Retina (tissue), 1 donor: ENCODE data around the gene AREL1.
"Not testable (repeated sequence)": the region's sequence is repeated elsewhere in the genome, so short reads cannot be mapped to it uniquely, and the experiment has no call there.

ENCODE experiments used
- DNase-seq: peaks from one replicate; pipeline ENCODE4 v3.0.0-alpha.2; 2016

Gene AREL1, protein sequence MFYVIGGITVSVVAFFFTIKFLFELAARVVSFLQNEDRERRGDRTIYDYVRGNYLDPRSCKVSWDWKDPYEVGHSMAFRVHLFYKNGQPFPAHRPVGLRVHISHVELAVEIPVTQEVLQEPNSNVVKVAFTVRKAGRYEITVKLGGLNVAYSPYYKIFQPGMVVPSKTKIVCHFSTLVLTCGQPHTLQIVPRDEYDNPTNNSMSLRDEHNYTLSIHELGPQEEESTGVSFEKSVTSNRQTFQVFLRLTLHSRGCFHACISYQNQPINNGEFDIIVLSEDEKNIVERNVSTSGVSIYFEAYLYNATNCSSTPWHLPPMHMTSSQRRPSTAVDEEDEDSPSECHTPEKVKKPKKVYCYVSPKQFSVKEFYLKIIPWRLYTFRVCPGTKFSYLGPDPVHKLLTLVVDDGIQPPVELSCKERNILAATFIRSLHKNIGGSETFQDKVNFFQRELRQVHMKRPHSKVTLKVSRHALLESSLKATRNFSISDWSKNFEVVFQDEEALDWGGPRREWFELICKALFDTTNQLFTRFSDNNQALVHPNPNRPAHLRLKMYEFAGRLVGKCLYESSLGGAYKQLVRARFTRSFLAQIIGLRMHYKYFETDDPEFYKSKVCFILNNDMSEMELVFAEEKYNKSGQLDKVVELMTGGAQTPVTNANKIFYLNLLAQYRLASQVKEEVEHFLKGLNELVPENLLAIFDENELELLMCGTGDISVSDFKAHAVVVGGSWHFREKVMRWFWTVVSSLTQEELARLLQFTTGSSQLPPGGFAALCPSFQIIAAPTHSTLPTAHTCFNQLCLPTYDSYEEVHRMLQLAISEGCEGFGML

DNA sequence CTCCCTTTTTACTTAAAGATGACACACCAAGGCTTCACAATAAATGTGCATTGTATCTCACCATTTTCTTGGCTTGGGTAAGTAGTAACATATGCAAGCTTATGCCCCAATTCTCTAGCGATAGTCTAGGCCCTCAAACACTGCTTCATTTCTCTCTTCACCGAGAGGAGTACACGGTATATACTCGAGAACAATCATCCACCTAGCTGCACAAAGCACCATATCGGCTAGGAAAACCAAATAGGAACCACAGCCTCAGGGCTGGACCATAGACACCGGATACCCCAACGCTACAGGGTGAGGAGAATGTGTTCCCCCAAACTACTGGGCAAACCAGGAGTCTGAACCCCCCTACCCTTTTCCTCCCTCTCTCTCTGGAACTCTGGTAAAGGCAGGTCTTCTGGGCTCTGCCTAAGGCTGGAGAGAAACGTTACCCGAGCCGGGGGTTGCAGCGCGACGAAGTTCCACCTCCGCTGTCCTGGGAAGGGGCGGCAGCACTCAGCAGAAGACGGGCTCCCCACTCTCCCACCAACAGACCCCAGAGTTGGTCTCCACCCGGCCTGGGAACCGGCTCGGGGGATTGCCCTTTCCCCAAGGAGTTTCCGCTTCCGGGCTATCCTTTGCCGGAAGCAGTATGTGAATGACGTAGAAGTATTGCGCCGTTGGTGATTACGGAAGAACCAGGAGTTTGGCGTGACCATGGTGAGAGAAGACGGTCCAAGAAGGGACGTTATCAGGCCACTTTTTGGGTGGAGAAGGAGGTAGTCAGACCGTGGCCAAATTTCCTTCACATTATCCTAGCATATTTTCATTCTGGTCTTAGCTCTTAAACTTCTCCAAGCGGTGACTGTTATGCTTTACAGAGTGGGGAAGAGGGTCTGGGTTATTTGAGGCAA, at the start of gene AREL1, which contains the start of gene FCF1:
Gene AREL1, minus strand, starts transcription at position 582 of the 896 bp plus-strand sequence. CDS start 27,465 bp downstream, outside the sequence.
Gene FCF1, plus strand, starts transcription at position 646 of the 896 bp plus-strand sequence. Its CDS starts 54 bp downstream, at position 700.
- DNase-seq = peak; percentile 93

- not testable (repeated sequence) for DNase-seq
These were observed 45.6 kb upstream of the AREL1 start for GRCh38 chr14:74758505-74758904.

DNA sequence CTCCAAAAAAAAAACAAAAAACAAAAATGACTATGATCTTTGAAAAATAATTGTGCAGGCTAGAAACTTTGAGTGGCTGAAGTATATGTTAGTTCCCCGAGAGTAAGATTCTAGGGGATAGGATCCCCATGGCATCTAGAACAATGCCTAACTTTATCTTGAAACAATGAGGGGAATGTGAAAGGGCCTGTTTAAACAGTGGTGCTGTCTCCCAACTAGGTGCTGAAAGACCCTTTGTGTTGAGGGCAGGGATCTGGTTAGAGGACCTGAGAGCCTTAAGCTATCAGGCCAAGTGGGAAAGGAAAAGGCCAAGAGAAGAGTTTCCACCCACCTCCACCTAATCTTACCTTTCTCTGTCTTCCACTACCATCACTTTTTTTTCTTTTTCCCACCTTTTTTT, 43.4 kb upstream of the AREL1 start:
- no peak for DNase-seq

- no peak for DNase-seq
These were observed 42.0 kb upstream of the AREL1 start for GRCh38 chr14:74754899-74755298.

- no peak for DNase-seq
These were observed 41.3 kb upstream of the AREL1 start for GRCh38 chr14:74754157-74754556.

DNA sequence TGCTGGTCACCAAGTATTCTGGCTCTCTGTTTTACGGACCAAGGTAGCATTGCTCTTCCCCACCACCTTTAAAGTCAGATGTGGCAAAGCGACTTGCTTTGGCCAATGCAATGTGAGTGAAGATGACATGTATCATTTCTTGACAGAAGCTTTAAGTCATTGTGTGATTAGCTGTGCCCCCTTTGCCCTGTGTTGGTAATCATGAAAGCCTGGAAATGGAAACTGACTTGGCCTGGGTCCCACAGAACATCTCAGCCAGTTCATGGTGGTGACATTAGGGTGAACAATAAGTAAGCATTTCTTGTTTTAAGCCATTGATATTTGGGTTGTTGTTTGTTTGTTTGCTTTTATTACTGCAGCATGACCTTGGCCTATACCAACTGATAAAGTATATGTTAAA, 34.4 kb upstream of the AREL1 start:
- DNase-seq = no peak

DNA sequence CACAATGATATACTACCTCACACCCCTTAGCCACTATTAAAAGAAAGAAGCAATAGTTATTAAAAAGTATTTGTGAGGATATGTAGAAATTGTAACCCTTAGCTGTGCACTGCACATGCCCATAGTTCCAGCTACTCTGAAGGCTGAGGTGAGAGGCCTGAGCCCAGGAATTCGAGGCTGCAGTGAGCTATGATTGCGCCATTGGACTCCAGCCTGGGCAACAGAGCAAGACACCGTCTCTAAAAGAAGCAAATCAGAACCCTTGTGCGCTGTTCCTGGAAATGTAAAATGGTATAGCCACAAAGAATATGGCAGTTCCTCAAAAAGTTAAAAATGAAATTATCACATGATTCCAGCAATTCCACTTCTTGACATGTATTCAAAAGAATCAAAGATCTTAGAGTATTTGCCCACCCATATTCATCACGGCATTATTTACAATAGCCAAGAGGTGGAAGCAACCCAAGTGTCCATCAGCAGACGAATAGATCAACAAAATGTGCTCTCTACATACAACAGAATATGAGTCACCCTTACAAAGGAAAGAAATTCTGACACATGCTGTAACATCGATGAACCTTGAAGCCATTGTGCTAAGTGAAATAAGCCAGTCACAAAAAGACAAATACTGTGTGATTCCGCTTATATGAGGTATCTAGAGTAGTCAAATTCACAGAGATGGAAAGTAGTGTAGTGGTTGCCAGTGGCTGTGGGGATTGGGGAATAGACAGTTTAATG, 26.6 kb upstream of the AREL1 start:
- DNase-seq = no peak

- DNase-seq = no peak
These were observed 25.0 kb upstream of the AREL1 start for GRCh38 chr14:74737753-74738325.

GRCh38 chr14:74735125-74735524, 22.2 kb upstream of the AREL1 start:
- DNase-seq = no peak

- DNase-seq = peak; percentile 2
These were observed 20.3 kb upstream of the AREL1 start for GRCh38 chr14:74733221-74733620.

DNA sequence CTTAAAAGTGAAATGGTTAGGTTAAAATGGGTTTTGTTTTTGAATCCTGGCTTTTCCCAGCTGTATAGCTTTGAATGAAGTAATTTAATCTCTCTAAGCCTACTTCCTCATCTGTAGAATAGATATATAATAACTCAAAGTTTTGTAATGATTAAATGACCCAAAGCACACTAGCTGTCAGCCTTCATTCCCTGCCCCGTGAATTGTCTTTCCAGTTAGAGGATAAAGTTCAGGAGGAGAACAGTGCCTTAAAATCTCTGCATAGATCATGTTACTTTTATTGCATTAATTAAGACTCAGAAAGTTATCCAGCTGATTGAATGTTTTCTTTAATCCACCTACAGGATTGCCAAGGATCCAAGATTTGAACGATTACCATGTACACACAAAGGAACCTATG, 19.5 kb upstream of the AREL1 start:
- no peak for DNase-seq

DNA sequence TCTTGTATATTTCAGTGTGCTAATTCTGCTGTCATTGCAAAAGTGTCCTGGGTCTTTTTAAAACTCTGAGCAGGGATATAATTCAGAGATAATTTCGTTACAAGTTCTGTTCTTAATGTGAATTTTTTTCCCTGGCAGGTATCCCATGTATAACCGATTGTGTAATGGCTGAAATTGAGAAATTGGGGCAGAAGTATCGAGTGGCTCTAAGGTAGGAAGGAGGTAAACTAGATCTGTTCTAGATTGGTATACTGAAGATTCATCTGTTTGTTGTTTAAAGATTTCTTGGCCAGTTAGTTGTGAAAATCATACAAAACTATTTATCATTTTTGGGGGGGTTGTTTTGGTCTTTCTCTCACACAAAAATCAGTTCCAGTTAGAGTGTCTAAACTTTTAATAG, 10.3 kb upstream of the AREL1 start:
- no peak for DNase-seq

DNA sequence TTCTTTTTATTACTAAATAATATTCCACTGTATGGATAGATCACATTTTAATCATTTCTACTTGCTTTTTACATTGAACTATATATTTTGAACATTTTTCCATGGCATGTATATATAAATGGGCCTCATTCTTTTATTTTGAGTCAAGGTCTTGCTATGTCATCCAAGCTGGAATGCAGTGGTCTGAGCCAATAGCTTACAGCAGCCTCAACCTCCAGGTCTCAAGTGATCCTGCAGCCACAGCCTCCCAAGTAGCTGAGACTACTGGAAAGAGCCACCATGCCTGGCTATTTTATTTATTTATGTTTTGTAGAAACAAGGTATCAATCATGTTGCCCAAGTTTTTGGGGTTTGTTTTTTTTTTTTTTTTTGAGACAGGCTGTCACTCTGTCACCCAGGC, 7.6 kb upstream of the AREL1 start:
- DNase-seq = no peak

DNA sequence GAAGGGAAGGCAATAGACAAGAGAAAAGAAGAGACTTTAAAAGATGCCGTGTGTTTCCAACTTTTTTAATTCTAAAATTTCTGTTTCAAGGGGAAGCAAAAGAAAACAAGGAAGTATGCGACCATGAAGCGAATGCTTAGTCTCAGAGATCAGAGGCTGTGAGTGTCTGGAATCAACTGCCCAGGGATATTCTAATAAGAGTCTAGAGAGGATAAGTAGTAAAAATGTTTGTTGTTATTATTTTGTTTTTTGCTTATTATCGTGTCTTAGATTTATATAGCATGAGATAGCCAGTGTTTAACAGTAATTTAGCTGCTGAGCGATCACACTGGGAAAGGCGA, 485 bp upstream of the AREL1 start:
- no peak for DNase-seq

GRCh38 chr14:74711651-74712050, 1.2 kb downstream of the AREL1 start:
- DNase-seq = no peak

GRCh38 chr14:74710480-74710879, 2.4 kb downstream of the AREL1 start:
- no peak for DNase-seq

GRCh38 chr14:74705613-74706500, 7.0 kb downstream of the AREL1 start:
- peak; percentile 23 for DNase-seq

- no peak for DNase-seq
These were observed 8.2 kb downstream of the AREL1 start for GRCh38 chr14:74704656-74705055.

- DNase-seq = no peak
These were observed 9.8 kb downstream of the AREL1 start for GRCh38 chr14:74703043-74703442.

GRCh38 chr14:74702293-74702692, 10.6 kb downstream of the AREL1 start:
- DNase-seq = no peak

DNA sequence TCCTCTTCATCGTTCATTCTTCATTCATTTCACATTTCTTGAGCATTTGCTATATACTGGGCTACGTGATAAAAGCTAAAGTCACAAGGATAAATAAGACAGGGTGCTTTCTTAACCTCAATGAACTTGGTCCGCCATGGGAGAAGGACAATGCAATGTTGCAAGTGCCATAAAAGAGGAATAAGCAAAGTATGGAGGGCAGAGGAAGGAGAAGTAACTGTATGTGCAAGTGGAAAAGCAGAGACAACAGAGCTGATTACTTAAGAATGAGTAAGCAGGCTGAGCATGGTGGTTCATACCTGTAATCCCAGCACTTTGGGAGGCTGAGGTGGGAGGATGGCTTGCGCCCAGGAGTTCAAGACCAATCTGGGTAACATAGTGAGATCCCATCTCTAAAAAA, 14.4 kb downstream of the AREL1 start:
- no peak for DNase-seq
